Ovary (tissue), 3 donors: ENCODE measurements around the gene EPB41L1.

Experiments
- POLR2A ChIP-seq: fragments of 450-650 bp; IDR thresholded peaks from one replicate; pipeline ENCODE4 v1.6.1; 2017; ENCODE audit warnings: antibody characterized with exemption, mild to moderate bottlenecking, moderate library complexity
- TF ChIP-seq, protein P1 (sequence below), 3 donors: fragments of 450-650 bp in 2 of 3; fragments of 200-600 bp in 1 of 3; IDR thresholded peaks; one replicate each; pipeline versions ENCODE4 v1.5.1 to v1.8.0; 2016 to 2022; ENCODE audit warnings: antibody characterized with exemption in 3 of 3, mild to moderate bottlenecking in 1 of 3
- donor health status: DM: no; HTN: no; CAD: no.

DNA sequence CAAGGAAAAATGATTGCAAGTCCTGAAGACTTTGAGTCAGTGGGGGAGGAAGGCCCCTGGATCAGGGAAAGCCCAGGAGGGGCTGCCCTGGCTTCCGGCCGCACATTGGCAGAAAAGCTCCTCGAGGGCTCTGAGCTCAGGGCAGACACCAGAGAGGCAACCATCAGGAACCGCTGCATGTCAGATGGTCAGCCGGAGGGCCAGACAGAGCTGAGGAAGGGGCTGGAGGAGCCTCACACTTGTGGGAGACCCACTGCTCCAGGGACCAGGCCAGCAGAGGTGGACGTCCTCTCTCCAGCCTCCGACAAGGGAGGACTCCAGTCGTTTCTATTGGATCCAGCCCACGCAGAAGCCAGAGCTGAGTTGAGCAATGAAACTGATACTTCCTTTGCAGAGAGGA, 51.5 kb downstream of the EPB41L1 start:
- TF ChIP-seq, protein P1, sequence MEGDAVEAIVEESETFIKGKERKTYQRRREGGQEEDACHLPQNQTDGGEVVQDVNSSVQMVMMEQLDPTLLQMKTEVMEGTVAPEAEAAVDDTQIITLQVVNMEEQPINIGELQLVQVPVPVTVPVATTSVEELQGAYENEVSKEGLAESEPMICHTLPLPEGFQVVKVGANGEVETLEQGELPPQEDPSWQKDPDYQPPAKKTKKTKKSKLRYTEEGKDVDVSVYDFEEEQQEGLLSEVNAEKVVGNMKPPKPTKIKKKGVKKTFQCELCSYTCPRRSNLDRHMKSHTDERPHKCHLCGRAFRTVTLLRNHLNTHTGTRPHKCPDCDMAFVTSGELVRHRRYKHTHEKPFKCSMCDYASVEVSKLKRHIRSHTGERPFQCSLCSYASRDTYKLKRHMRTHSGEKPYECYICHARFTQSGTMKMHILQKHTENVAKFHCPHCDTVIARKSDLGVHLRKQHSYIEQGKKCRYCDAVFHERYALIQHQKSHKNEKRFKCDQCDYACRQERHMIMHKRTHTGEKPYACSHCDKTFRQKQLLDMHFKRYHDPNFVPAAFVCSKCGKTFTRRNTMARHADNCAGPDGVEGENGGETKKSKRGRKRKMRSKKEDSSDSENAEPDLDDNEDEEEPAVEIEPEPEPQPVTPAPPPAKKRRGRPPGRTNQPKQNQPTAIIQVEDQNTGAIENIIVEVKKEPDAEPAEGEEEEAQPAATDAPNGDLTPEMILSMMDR (IDR thresholded peaks at IDR 0.05) = no peak
- TF ChIP-seq POLR2A = no peak
